ENCODE results near the gene USP43. TPM values are rescaled to one million over a fixed set of nuclear protein-coding genes. Genes with fewer than 3 reads are reported as not detected.

USP43 gene
- total and polyA plus RNA-seq, 5 experiments from 2014 or later = 0.10 TPM; not detected in 4

Other genes with a start within 250 kb of the USP43 start
- 10 to 100 TPM; 38.2 to 42.0 TPM for gene STX8, start 69.7 kb upstream of the USP43 start, total RNA-seq
- 100 to 1,000 TPM; 114 to 167 (median 146) TPM for gene STX8, start 69.7 kb upstream of the USP43 start, polyA plus RNA-seq
- gene CFAP52, start 68.9 kb upstream of the USP43 start, total RNA-seq = not detected
- gene CFAP52, start 68.9 kb upstream of the USP43 start, polyA plus RNA-seq = not detected
- gene DHRS7C, start 146.1 kb downstream of the USP43 start, total RNA-seq = not detected
- not detected for gene DHRS7C, start 146.1 kb downstream of the USP43 start, polyA plus RNA-seq
- gene GSG1L2, start 176.6 kb downstream of the USP43 start, total RNA-seq = not detected
- not detected for gene GSG1L2, start 176.6 kb downstream of the USP43 start, polyA plus RNA-seq
- gene GLP2R, start 180.4 kb downstream of the USP43 start, total RNA-seq = not detected
- not detected for gene GLP2R, start 180.4 kb downstream of the USP43 start, polyA plus RNA-seq

Data from naive thymus-derived CD8-positive, alpha-beta T cell (primary cell).